ENCODE data around the gene SMARCA4.

The SMARCA4 gene

GRCh38 chr19:10960314-10961072 is at the start of gene SMARCA4:
SMARCA4 (plus strand) TSS chr19:10961030; CDS start chr19:10984152, 23,122 bp downstream.
- peak; percentile 71 for DNase-seq

GRCh38 chr19:10911579-10912363 is 49.1 kb upstream of the SMARCA4 start:
- DNase-seq: no peak

GRCh38 chr19:10912619-10913018 is 48.2 kb upstream of the SMARCA4 start:
- no peak for DNase-seq

- no peak for DNase-seq
Observed at GRCh38 chr19:10913716-10914340, 47.0 kb upstream of the SMARCA4 start.

GRCh38 chr19:10915130-10916091 is 45.4 kb upstream of the SMARCA4 start:
- DNase-seq: peak; percentile 78

GRCh38 chr19:10916602-10917001 is 44.2 kb upstream of the SMARCA4 start:
- DNase-seq: no peak

- DNase-seq: no peak
Observed at GRCh38 chr19:10918359-10918758, 42.5 kb upstream of the SMARCA4 start.

GRCh38 chr19:10919352-10920287 is 41.2 kb upstream of the SMARCA4 start:
- no peak for DNase-seq

- DNase-seq: no peak
Observed at GRCh38 chr19:10920288-10920655, 40.6 kb upstream of the SMARCA4 start.

- DNase-seq: no peak
Observed at GRCh38 chr19:10920781-10921180, 40.0 kb upstream of the SMARCA4 start.

GRCh38 chr19:10921199-10921909 is 39.5 kb upstream of the SMARCA4 start:
- DNase-seq: no peak

- DNase-seq: no peak
Observed at GRCh38 chr19:10921910-10922637, 38.8 kb upstream of the SMARCA4 start.

- no peak for DNase-seq
Observed at GRCh38 chr19:10922638-10923014, 38.2 kb upstream of the SMARCA4 start.

- DNase-seq: no peak
Observed at GRCh38 chr19:10923260-10924112, 37.3 kb upstream of the SMARCA4 start.

- no peak for DNase-seq
Observed at GRCh38 chr19:10924597-10924996, 36.2 kb upstream of the SMARCA4 start.

- no peak for DNase-seq
Observed at GRCh38 chr19:10927730-10928562, 32.9 kb upstream of the SMARCA4 start.

GRCh38 chr19:10928563-10929401 is 32.0 kb upstream of the SMARCA4 start, which contains the start of the genes TIMM29 and YIPF2:
TIMM29 (plus strand) TSS chr19:10928811; CDS start chr19:10928823, 12 bp downstream.
YIPF2 (minus strand) TSS chr19:10928639; CDS start chr19:10928410, 229 bp downstream.
- peak; percentile 94 for DNase-seq

Data from DMS 273 treated with DMSO at 0.1 percent for 48 hours (cell line).